Fibroblast of villous mesenchyme (primary cell): ENCODE results near the gene NDUFS1. TPM values are rescaled to one million over a fixed set of nuclear protein-coding genes. Genes with fewer than 3 reads are reported as not detected.
A peak's percentile ranks its signal among the peaks of the same experiment; 100 is the strongest.
"Not testable (repeated sequence)": the region's sequence is repeated elsewhere in the genome, so short reads cannot be mapped to it uniquely, and the experiment has no call there.

ENCODE experiments used
- DNase-seq: peaks from one replicate; pipeline ENCODE4 v3.0.0-alpha.2; 2010; ENCODE audit warnings: low read depth
- H3K4me3 ChIP-seq: 2 replicates; pipeline ENCODE4 v1.5.1; 2011; ENCODE audit warnings: low read depth, mild to moderate bottlenecking, low read length
- CTCF ChIP-seq: IDR thresholded peaks from 2 replicates; pipeline ENCODE4 v1.5.1; 2012; ENCODE audit warnings: low read depth, mild to moderate bottlenecking, low read length; ENCODE audit not compliant: insufficient read depth
- total RNA-seq: library from RNA; depleted of rRNA; stranded (reverse); fragments of >200 nt; gene quantifications from 2 replicates; pipeline ENCODE4 v1.2.3, GENCODE V29; 2012

The NDUFS1 gene
- total RNA-seq = 82.5 and 125 TPM in 2 replicates

GRCh38 chr2:206159346-206160124 is at the start of gene NDUFS1, which contains the start of gene EEF1B2:
TSS of gene NDUFS1 (minus strand) at chr2:206159444. CDS start at chr2:206153678, 5,766 bp downstream.
TSS of gene EEF1B2 (plus strand) at chr2:206159895. CDS start at chr2:206159980, 85 bp downstream.
- H3K4me3 ChIP-seq = peak within 1 kb of the TSS; percentile 96
- peak; percentile 99 for DNase-seq
- no peak for TF ChIP-seq CTCF

GRCh38 chr2:206208900-206209299 is 49.7 kb upstream of the NDUFS1 start:
- DNase-seq = no peak
- no peak overlapping the region for H3K4me3 ChIP-seq
- no peak for TF ChIP-seq CTCF

GRCh38 chr2:206207316-206207715 is 48.1 kb upstream of the NDUFS1 start:
- DNase-seq, H3K4me3 ChIP-seq: not testable (repeated sequence)

- peak; percentile 4 for DNase-seq
- no peak for TF ChIP-seq CTCF
- peak overlapping the region; percentile 58 for H3K4me3 ChIP-seq
Measured at GRCh38 chr2:206204710-206205109, 45.5 kb upstream of the NDUFS1 start.

- peak; percentile 49 for DNase-seq
- no peak for TF ChIP-seq CTCF
- peak overlapping the region; percentile 58 for H3K4me3 ChIP-seq
Measured at GRCh38 chr2:206203331-206203730, 44.1 kb upstream of the NDUFS1 start.

GRCh38 chr2:206202446-206202845 is 43.2 kb upstream of the NDUFS1 start:
- no peak overlapping the region for H3K4me3 ChIP-seq
- TF ChIP-seq CTCF = no peak
- no peak for DNase-seq

GRCh38 chr2:206201075-206201848 is 42.0 kb upstream of the NDUFS1 start:
- no peak for TF ChIP-seq CTCF
- DNase-seq = no peak
- H3K4me3 ChIP-seq = no peak overlapping the region
